ENCODE measurements around the gene SYNJ2. TPM values are rescaled to one million over a fixed set of nuclear protein-coding genes. Genes with fewer than 3 reads are reported as not detected.

The SYNJ2 gene
- total RNA-seq, 4 donors from 2014 or later, result 2.6 to 7.5 (median 5.5) TPM

- H3K4me3 ChIP-seq (ENCODE audit: low read depth, poor library complexity, severe bottlenecking), result no peak overlapping the region
- DNase-seq (ENCODE audit: low spot score in 2 of 2), result no peak
- TF ChIP-seq POLR2A (IDR thresholded peaks at IDR 0.05), result no peak
- TF ChIP-seq, protein P1, sequence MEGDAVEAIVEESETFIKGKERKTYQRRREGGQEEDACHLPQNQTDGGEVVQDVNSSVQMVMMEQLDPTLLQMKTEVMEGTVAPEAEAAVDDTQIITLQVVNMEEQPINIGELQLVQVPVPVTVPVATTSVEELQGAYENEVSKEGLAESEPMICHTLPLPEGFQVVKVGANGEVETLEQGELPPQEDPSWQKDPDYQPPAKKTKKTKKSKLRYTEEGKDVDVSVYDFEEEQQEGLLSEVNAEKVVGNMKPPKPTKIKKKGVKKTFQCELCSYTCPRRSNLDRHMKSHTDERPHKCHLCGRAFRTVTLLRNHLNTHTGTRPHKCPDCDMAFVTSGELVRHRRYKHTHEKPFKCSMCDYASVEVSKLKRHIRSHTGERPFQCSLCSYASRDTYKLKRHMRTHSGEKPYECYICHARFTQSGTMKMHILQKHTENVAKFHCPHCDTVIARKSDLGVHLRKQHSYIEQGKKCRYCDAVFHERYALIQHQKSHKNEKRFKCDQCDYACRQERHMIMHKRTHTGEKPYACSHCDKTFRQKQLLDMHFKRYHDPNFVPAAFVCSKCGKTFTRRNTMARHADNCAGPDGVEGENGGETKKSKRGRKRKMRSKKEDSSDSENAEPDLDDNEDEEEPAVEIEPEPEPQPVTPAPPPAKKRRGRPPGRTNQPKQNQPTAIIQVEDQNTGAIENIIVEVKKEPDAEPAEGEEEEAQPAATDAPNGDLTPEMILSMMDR (IDR thresholded peaks at IDR 0.05), result no peak
- intact Hi-C loops (cut with DNase I; ENCODE audit: low total_unique reads), result no loop called here
- WGBS, 2 donors, result 91 to 93% methylated on average over 7 of the region's 7 CpGs
Observed at GRCh38 chr6:158011980-158012566, 30.4 kb downstream of the SYNJ2 start.

DNA sequence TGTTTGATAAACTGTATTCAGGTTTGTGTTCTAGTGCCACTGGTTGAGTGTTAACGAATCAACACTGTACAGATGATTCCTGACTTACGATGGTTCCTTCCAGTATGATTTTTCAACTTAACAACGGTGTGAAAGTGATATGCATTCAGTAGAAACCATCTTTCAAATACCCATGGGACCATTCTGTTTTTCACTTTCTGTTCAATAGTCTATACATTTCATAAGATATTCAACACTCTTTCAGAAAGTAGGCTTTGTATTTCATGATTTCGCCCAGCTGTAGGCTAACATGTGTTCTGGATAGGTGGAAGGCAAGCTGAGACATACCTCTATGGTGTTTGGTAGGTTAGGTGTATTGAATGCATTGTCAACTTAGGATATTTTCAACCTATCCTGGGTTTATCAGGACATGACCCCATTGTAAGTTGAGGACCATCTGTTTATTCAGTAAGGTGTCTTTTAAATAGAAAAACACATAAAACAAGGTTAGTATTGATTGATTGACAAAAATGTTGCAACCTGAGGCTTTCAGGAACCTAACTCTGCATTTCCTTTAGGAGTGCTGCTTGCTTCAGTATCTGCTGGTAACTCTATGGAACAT, 32.3 kb downstream of the SYNJ2 start:
- 72 to 82% methylated on average over 4 of the region's 4 CpGs for WGBS, 2 donors
- no peak overlapping the region for H3K4me3 ChIP-seq (ENCODE audit: low read depth, poor library complexity, severe bottlenecking)
- no peak for DNase-seq (ENCODE audit: low spot score in 2 of 2)
- intact Hi-C loops (cut with DNase I; ENCODE audit: low total_unique reads), result no loop called here
- TF ChIP-seq, protein P1 (IDR thresholded peaks at IDR 0.05), result no peak

DNA sequence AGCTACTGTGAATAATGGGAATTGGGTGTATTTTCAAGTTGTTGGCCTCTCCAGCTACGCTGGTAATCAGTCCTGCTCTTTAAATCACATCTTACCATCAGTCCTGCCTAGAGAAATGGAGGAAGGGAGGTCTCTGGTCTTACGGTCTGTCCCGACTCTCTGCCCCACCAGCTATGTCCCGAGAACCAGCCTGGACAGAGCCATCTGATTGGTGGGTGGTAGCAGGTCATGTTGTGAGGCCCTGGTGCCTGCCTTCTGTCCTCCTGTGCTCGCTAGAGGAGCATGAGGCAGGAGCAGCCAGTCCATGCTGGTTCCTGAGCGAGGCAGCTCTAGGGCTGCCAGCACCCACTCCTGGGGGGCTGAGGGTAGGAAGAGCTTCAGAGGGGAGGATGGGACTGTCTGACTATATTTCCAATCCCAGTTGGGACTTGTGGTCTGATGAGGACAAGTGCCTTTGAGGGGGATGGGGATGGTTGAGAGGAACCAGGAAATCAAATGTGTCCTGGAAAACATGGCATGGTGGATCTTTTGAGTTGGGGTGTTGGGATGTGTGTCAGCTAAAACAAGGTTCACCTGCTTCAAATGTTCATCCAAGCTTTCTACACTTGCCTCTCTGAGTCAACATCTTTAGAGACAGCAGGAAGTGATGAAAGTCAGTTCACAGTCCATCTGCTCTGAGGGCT, 33.0 kb downstream of the SYNJ2 start:
- WGBS, 2 donors, result 94 to 99% methylated on average over 6 of the region's 6 CpGs
- H3K4me3 ChIP-seq (ENCODE audit: low read depth, poor library complexity, severe bottlenecking), result no peak overlapping the region
- intact Hi-C loops (cut with DNase I; ENCODE audit: low total_unique reads), result no loop called here
- TF ChIP-seq, protein P1 (IDR thresholded peaks at IDR 0.05), result no peak
- no peak for TF ChIP-seq POLR2A (IDR thresholded peaks at IDR 0.05)
- DNase-seq (ENCODE audit: low spot score in 2 of 2), result no peak

DNA sequence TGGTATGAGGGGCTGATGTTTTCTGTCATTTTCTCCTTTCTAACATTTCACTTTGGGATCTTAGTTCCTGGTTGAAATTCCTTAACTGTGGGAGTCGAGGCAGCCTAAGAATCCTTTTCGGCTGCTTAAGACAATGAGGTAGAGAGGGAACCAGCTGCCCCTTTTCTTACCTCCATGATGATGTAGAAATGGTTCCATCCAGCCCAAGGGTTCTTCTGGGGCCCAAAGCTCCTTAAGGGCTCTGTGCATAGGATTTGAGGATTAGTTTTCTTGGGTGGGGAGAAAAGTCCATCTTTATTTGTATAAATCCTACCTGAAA, 33.5 kb downstream of the SYNJ2 start:
- no peak overlapping the region for H3K4me3 ChIP-seq (ENCODE audit: low read depth, poor library complexity, severe bottlenecking)
- WGBS, 2 donors, result 92 to 94% methylated on average over 2 of the region's 2 CpGs
- TF ChIP-seq POLR2A (IDR thresholded peaks at IDR 0.05), result no peak
- TF ChIP-seq, protein P1 (IDR thresholded peaks at IDR 0.05), result no peak
- DNase-seq (ENCODE audit: low spot score in 2 of 2), result no peak
- intact Hi-C loops (cut with DNase I; ENCODE audit: low total_unique reads), result no loop called here

DNA sequence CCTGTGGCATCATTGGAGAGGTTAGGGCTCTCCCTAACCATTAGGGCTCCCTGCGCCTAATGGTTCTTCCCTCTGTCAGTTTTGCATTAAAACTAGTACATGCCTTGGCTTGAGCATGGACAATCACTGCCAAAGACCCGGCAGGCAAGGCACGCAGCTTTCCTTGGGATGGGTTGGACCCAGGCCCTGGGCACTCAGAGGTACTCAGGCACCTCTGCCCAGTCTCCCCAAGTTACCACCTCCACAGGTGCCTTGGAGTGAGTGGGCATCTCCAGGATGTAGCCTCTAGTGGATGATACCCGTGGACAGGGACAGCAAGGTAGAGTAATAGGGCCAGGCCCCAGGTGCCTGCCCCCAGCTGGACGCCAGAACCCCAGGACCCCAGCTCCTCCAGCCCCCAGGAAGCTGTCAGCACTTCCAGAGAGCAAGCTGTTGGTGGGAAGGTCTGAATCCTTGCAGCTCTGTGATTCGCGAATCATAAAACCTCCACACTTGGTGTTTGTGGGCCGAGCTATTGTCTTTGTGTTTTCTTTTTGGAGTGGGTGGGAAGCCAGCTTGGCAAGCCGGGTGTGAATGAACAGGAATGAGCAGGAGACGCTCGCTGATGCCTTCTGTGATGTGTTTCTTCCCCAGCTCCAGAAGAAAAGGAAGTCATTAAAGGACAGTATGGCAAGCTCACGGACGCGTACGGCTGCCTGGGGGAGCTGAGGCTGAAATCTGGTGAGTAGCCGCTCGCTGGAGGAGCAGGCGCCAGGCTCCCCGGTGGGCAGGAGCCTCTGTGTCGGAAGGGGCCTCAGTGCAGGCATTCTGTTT, 35.1 kb downstream of the SYNJ2 start:
- TF ChIP-seq, protein P1 (IDR thresholded peaks at IDR 0.05), result no peak
- H3K4me3 ChIP-seq (ENCODE audit: low read depth, poor library complexity, severe bottlenecking), result no peak overlapping the region
- WGBS, 2 donors, result 51 to 60% methylated on average over 17 to 20 of the region's 20 CpGs
- DNase-seq (ENCODE audit: low spot score in 2 of 2), result no peak
- intact Hi-C loops (cut with DNase I; ENCODE audit: low total_unique reads), result no loop called here
